ENCODE measurements around the gene STX18.

Gene STX18

GRCh38 chr4:4440333-4441061 is 101.4 kb downstream of the STX18 start:
- DNase-seq (ENCODE audit: low read depth in 2 of 2): no peak

GRCh38 chr4:4439782-4440181 is 102.1 kb downstream of the STX18 start:
- no peak for DNase-seq (ENCODE audit: low read depth in 2 of 2)

GRCh38 chr4:4438891-4439290 is 103.0 kb downstream of the STX18 start:
- DNase-seq (ENCODE audit: low read depth in 2 of 2): no peak

- DNase-seq (ENCODE audit: low read depth in 2 of 2): no peak
Observed at GRCh38 chr4:4437798-4438470, 103.9 kb downstream of the STX18 start.

- no peak for DNase-seq (ENCODE audit: low read depth in 2 of 2)
Observed at GRCh38 chr4:4436244-4436823, 105.5 kb downstream of the STX18 start.

- no peak for DNase-seq (ENCODE audit: low read depth in 2 of 2)
Observed at GRCh38 chr4:4433941-4434340, 107.9 kb downstream of the STX18 start.

GRCh38 chr4:4432341-4433125 is 109.3 kb downstream of the STX18 start:
- DNase-seq (ENCODE audit: low read depth in 2 of 2): no peak

GRCh38 chr4:4430492-4431195 is 111.2 kb downstream of the STX18 start:
- peak; percentile 17 to 26 for DNase-seq (ENCODE audit: low read depth in 2 of 2)

- DNase-seq (ENCODE audit: low read depth in 2 of 2): no peak
Observed at GRCh38 chr4:4428966-4429875, 112.6 kb downstream of the STX18 start.

GRCh38 chr4:4427886-4428285 is 114.0 kb downstream of the STX18 start:
- DNase-seq (ENCODE audit: low read depth in 2 of 2): no peak

- no peak for DNase-seq (ENCODE audit: low read depth in 2 of 2)
Observed at GRCh38 chr4:4427121-4427870, 114.6 kb downstream of the STX18 start.

GRCh38 chr4:4426511-4427120 is 115.2 kb downstream of the STX18 start:
- DNase-seq (ENCODE audit: low read depth in 2 of 2): no peak

GRCh38 chr4:4425696-4426095 is 116.2 kb downstream of the STX18 start:
- no peak for DNase-seq (ENCODE audit: low read depth in 2 of 2)

GRCh38 chr4:4425119-4425690 is 116.6 kb downstream of the STX18 start:
- no peak for DNase-seq (ENCODE audit: low read depth in 2 of 2)

GRCh38 chr4:4424499-4425115 is 117.2 kb downstream of the STX18 start:
- DNase-seq (ENCODE audit: low read depth in 2 of 2): no peak

- no peak for DNase-seq (ENCODE audit: low read depth in 2 of 2)
Observed at GRCh38 chr4:4423706-4424498, 117.9 kb downstream of the STX18 start.

- no peak for DNase-seq (ENCODE audit: low read depth in 2 of 2)
Observed at GRCh38 chr4:4422856-4423499, 118.9 kb downstream of the STX18 start.
